ENCODE data around the gene ZNF414.
A peak's percentile ranks its signal among the peaks of the same experiment; 100 is the strongest.
"Not testable (repeated sequence)": the region's sequence is repeated elsewhere in the genome, so short reads cannot be mapped to it uniquely, and the experiment has no call there.

ZNF414 gene

DNA sequence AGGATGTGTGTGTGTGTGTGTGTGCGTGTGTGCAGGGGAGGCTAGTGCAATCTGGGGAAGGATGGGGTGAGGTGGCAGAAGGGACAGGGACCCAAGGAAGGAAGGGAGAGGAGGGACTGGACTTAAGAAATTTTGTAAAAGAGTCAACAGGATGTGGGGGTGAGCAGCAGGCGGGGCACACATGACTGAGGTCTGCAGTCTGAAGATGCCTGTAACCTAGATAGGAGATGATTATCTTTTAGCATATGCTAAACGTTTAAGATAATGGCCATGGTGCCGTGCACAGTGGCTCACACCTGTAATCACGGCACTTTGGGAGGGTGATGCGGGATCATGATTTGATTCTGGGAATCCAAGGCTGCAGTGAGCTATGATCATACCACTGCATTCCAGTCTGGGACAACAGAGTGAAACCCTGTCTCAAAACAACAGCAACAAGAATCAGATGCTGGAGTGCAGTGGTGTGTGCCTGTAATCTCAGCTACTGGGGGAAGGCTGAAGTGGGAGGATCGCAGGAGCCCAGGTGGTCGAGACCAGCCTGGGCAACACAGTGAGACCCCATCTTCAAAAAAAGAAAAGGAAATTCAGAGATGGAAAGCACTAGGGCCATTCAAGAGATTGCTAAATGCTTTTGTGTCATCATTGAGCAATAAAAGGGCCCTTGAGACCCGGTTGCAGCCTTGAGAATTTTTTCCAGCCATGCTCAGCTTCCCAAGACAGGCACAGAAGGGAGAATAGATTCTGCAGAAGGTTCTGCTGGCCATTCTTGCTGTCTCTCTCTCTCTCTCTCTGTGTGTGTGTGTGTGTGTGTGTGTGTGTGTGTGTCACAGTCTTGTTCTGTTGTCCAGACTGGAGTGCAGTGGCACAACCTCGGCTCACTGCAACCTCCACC, 3.8 kb upstream of the ZNF414 start:
- no peak for DNase-seq

DNA sequence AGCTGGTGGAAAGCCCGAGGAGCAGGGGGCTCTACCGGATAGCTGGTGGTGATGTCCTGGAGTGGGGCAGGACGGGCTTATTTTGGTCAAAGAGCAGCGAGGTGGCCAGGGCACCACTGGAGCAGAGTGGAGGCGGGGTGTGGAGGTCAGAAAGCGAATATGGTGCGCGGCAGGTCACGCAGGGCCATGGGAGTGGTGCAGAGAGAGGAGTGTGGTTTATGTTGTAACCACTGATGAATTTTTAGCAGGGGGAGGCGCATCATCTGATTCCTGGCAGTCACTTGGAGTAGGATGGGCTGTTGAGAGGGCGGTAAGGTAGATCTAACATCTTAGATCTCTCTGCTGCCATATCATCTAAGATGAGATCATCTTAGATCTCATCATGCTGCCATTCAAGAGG, 1.4 kb upstream of the ZNF414 start:
- no peak for DNase-seq

DNA sequence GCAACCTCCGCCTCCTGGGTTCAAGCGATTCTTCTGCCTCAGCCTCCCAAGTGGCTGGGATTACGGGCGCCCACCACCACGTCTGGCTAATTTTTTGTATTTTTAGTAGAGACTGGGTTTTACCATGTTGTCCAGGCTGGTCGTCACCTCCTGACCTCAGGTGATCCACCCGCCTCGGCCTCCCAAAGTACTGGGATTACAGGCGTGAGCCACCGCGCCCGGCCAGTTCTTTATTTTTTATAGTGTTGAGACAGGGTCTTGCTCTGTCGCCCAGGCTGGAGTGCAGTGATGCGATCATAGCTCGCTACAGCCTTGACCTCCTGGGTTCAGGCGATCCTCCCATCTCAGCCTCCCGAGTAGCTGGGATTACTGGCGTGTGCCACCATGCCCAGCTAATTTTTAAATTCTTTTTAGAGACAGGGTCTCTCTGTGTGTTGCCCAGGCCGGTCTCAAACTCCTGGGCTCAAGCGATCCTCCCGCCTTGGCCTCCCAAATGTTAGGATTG, 590 bp upstream of the ZNF414 start:
- DNase-seq: not testable (repeated sequence)

DNA sequence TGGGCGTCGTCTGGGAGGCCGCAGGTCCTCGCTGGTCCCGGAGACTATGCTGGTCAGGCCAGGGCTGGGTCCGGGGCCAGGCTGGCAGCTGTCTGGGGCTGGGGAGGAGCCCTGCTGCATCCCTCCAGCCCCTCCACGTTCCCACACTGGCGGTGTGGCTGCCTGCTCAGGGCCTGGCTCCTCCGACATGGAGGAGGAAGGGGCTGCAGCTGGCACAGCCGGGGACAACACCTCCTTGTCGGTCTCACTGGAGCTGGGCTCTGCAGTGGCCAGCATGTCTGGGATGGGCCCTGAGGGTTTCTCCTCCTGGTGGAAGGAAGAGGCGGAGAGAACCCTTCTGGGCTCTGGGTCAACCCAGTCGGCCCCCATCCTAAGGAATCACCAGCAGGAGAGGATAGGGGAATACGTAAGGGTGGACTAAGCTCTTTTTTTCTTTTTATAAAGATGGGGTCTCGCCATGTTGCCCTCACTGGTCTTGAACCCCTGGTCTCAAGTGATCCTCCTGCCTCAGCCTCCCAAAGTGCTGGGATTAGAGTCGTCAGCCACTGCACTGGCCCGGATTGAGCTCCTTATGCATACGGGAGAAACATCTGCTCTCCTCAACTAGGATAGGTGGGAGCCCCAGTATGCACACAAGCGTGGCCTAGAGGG, 806 bp downstream of the ZNF414 start:
- DNase-seq: no peak

DNA sequence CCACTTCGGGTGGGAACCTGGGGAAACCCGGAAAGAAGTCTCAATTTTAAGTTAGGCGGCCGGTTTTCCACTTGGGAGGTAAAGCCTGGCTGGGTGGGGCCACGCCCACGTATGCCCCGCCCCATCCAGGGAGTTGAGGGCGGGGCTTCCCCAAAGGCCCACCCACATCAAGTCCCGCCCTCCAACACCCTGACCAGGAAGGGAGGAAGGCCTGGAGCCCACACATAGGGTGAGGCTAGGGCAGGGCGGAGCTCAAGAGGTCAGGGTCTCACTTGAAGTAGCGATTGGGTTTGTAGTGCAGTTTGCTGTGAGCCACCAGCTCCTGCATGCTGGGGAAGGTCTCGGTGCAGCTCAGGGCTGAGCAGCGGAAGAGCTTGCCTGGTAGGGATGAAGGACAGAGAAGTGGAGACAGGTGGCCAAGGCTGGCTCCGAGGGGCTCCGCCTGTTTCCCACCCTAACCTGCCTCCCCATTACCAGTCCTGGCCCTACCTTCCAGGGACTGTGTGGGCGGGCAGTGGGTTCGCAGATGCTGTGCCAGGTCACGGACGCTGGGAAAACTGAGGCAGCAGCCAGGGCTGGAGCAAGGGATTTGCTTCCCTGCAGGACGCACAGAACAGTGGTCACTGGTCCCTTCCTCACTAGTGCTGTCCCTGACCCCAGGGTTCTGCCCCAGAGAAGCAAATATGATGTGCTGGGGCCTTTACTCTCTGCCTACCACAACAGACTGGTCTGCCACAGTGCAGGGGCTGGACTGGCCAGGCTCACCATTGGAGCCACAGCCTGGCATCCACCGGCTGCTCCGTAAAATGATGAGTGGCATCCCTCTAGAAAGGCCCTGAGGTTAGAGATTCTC, 1.6 kb downstream of the ZNF414 start:
- DNase-seq: peak; percentile 26

DNA sequence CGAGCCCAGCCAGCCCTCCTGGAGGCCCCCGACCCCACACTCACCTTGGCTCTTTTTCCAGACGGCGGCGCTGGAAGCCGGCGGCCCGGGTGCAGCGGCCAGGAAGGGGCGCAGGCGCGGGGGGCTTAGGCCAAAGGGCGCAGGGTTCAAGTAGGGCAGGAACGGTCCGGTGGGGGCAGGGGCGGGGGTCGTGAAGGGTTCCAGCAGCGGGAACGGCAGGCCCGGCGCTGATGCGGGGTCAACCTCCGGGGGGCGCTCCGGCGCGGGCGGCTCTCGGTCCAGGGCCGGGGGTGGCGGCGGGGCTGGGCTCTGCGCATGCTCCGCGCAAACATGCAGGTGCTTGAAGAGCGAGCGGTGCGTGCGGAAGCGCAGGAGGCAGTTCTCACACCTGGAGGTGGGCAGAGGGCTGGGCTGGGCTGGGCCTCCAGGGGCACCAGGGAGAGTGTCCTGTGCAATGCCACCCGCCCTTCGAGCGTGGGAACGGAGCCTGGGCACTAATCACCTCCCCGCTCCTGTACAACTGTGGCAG, 2.3 kb downstream of the ZNF414 start:
- no peak for DNase-seq

DNA sequence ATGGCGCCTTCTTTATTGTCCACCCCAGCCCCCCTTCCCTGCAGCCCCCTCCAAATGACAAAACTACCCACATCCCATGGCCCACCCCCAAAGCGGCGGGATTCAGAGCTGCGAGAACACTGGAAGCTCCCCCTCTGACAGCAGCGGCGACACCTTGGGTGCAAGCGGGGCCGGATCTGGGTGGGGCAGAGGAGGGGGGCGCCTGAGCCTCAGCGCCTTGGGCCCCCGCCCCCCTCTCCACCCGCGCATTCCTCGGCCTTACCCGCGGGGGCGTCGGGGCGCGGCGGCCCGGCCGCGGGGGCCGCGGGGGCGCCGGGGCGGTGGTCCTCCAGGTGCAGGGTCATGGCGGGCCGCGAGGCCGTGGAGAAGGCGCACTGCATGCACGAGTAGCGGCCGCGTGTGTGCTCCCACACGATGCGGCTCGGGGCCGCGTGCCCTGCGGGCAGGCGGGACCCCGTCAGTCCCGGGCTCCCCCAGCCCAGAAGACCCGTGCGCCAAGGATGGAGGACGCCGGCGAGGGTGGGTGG, 3.3 kb downstream of the ZNF414 start:
- DNase-seq: no peak

DNA sequence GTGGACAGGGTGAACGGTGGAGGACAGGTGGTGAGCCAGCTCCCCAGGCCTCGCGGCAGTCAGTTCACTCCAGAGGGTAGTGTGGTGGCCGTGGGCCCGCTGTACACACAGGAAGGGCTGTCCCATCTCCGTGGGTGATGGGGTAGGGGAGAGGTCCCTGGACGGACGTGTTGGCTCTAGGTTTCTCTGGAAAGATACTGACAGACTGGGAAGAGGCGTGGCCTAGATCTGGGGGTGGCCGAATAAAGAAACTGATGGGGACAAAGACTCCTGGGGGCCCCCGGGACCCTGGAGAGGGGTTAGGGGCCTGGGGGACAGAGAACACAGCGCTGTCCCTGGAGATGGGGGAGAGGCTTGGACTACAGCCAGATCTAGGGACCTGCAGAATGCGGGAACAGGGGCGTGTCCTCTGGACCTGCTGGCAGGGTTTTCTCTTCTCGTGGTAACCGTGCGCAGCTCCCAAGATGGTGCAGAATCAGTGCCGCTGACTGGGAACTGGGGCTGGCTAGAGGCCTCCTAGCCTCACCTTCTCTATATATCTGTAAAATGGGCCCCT, 7.5 kb downstream of the ZNF414 start:
- no peak for DNase-seq

DNA sequence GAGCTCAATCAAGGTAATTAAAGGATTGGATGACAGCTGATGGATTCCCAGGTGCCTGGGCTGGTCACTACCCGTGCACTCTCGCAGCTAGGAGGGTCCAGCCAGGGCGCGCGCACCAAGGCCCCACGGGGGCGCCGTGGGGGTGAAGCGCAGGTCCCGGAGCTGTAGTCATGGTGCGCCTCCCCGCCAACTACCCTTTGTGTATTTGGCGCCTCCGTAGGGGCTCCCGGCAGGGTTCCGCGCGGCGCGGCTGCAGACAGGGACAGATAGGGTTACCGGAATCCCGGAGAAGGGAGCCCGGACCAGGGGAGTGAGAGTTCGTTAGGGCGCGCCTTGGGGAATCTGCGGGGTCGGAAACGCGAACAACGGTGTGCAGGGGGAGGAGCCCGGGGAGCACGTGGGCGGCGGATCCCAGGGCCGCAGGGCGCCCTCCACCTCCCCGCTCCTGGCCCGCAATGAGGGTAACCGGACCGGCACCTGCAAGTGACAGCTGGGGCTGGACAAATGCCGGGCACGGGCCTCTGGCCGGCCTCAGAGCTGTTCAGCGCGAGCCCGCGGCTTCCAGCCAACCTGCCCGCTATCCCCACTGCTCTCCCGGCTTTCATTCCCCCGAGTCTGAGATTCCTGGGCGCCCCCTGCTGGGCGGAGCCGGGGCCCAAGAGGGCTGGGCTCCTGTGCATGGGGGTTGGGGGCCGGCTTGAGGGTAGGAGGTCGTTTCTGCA, 8.1 kb downstream of the ZNF414 start:
- DNase-seq: peak; percentile 73

DNA sequence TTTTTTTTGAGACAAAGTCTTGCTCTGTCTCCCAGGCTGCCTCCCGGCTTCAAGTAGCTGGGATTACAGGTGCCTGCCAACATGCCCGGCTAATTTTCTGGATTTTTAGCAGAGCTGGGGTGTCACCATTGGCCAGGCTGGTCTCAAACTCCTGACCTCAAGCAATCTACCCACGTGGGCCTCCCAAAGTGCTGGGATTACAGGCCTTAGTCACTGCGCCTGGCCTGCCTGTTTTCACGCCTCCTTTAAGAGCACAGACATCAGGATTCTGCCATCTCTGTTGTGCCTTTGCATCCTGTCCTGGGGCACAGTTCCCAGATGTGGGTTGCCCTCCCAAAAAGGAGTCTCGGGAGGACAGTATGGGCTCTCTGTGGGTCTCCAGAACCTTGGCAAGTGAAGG, 9.0 kb downstream of the ZNF414 start:
- no peak for DNase-seq

DNA sequence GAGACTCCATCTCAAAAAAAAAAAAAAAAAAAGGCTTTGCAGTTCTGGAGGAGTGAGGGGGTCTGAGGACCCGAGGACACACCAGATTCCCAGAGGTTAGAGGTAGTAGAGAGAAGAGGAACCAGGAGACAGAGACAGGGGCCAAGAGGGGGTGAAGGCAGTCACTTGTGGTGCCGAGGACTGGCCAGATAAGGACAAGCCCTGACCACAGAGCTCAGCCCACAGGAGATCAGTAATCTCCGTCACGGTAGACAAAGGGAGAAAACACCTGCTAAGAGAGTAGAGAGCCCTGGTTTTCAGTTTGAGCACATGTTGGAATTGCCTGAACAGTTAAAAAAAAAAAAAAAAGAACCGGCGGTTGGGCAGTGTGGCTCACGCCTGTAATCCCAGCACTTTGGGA, 9.8 kb downstream of the ZNF414 start:
- no peak for DNase-seq

DNA sequence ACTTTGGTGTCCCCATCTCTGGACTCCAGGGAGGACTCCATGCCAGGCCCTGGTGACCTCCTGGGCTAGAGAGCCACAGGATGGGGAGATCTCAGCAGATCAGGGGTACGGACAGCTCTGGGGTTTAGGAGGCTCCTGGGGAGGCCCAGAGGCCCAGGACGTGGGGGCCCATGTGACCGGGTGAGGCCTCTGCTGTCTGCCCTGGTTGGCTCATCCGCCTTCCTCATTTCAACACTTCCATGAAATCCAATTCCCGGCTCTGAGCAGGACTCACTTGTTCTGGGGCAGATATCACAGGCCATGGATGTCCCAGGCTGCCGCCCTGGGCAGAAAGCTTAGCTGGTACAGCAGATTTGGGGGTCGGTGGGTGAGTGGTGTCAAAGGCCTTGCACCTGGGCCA, 10.5 kb downstream of the ZNF414 start:
- no peak for DNase-seq

DNA sequence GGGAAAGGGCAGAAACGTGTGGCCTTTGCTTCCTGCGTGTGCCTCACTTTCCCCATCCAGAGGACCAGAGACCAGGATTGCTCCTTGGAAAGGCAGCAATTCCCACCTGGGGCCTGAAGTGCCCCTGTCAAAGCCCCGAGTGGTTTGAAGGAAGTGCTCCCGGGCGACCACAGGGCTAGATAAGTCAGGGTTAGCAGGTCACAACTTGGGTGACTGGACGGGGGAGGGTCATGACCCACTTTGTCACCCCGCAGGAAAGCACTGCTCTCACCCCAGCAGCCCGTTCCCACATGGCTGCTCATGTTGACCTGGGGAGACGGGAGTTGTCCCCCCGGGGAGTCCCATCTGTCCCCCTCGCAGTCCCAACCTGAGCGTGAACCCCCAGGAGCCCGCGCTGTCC, 12.0 kb downstream of the ZNF414 start:
- no peak for DNase-seq

DNA sequence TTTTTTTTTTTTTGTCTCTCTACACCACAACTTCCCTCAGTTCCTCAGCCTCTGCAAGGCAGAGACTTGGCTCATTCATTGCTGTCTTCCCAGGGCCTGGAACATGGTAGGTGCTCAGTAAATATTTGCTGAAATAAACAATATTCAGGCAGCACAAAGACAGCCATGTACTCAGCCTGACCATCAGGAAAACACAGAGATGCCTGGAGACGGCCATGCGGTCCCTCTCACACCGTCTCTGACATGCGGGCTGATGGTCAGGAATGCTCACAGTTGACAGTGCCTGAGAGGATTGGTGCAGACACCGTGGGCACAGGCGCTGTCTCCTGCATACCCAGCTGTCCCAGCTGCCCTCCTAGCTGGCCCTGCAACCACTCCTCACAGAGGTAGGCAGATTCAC, 12.5 kb downstream of the ZNF414 start:
- no peak for DNase-seq

DNA sequence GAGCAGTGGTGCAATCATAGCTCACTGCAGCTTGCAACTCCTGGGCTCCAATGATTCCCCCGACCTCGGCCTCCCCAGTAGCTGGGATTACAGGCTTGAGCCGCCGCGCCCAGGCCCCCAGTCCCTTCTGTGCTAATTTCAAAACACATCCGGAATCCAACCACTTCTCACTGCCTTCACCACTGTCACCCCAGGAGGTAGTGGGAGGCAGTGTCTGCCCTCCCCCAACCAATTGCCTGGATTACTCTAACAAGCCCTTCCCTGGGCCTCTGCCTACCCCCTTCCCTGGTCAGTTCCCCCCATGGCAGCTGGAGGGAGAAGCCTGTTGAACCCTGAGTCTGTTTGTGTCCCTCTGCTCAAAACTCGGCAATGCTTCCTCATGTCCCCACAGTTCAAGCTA, 13.8 kb downstream of the ZNF414 start:
- DNase-seq: no peak

DNA sequence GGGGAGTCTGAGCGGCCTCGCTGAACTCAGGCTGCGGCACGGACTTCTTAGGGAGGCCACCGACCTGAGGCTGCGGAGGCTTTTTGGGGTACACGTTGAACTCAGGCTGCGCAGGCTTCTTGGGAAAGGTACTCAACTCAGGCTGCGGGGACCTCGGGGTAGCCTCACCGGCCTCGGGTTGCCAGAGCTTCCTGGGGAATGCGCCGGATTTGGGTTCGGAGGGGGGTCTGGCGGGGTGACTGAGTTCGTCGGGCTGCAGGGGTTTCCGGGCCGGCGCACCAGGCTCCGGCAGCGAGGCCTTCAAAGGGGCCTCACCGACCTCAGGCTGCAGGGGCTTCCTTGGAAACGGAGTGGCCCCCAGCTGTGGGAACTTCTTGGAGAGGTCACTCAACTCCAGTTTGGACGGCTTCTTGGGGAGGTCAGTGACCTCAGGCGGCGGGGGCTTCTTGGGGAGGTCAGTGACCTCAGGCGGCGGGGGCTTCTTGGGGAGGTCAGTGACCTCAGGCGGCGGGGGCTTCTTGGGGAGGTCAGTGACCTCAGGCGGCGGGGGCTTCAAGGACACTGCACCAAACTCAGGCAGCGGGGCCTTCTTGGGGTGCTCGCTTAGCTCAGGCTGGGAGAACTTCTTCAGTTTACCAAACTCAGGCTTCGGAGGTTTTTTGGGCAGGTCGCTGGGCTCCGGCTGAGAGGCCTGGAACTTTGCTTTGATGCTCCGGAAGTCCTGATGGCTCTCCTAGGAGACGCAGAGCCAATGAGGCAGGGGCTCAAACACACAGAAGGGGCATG, 14.7 kb downstream of the ZNF414 start:
- no peak for DNase-seq

DNA sequence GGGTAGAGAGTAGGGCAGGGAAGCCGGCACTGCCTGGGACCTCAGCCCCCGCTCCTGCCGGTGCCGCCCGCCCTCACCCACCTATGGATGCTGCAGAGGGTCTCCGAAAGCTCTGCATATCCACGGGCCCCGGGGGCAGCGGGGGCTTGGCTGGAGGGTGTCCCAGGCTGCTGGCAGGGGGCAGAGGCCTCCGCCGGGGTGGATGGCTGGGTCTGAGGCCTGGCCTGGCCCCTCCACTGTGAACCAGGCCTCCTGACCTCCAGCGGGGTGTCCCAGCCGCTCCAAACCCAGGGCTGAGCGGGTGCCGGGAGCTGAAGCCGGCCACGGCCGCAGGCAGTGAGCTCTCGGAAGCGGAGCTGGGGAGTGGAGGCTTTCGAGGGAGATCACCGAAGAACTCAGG, 15.7 kb downstream of the ZNF414 start:
- DNase-seq: no peak

DNA sequence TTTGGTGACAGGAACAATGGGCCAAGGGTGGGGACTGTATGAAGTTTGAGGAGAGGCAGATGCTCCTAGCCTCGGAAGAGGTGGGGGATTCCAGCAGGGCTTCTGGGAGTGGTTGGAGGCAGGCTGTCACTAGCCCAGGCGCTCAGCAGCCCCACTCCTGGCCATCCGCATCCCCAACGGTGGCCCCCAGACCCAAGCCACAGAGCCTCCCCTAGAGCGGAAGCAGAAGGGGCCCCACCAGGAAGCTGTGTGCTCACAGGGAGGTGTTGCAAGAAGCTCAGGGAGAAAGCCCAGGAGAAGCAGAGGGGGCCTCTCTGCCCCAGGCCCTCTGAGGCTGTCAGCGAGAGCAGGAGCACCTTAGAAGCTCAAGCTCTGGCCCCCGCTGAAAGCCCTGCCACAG, 19.8 kb downstream of the ZNF414 start:
- no peak for DNase-seq

DNA sequence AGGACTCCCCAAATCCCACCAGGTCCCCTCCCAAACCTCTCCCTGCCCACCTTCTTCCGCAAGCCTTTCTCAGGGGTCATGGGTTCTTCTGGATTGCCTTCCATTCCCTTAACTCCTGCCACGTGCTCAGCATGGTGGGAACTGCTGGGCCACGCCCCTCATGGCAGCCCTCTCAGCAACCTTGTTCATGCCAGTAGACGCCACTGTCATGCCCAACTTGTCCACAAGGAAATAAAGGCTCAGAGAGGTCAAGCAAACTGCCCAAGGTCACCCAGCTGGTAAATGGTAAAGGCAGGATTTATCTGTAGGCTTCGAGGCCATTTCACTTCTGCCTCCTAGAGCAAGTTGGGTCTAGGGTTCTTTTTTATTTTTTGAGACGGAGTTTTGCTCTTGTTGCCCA, 22.4 kb downstream of the ZNF414 start:
- DNase-seq: no peak

DNA sequence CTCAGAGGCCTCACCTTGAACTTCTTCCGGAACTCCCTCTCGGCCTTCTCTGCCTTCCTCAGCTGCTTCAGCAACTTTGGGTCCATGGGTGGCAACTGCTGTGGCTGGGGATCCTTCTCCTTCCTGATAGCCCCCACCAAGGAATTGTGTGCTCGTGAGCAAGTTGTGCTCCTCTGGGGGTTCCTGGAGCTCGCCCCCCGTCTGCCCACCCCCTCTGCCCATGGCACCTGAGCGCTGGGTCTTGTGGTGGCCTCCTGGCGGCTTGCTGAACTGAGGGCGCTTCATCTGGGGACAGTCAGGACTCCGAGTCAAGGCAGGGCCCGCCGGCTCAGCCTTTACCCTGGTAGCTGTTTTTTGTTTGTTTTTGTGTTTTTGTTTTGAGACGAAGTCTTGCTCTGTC, 23.1 kb downstream of the ZNF414 start:
- no peak for DNase-seq

DNA sequence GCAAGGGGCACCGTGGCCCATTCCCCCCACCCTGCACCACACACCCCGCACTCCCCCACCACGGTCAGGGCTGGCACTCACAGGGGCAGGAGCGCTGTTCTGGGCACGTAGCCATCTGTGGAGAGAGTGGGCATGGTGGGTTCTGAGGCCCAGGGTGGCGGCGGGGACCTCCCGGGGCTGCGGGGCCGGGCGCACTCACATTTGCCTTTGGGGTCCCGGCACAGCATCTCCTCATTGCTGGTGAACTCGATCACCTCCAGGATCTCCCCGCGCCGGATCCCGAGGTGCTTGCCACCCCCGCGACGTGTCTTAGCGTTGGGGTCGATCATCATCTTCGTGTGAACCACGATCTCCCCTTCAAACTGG, 23.6 kb downstream of the ZNF414 start:
- no peak for DNase-seq
